A549 (cell line): ENCODE results near the gene UBE3C. TPM values are rescaled to one million over a fixed set of nuclear protein-coding genes. Genes with fewer than 3 reads are reported as not detected.

Experiments
- ATAC-seq, 2 experiments: fragments of 200-7000 bp in 1 of 2; fragments of >200 bp in 1 of 2; cut with Nextera tagmentation in 1 of 2; cut with Tn5 transposase in 1 of 2; 3 replicates each; pipeline versions ENCODE4 v1.8.0 to v1.9.1; 2018 to 2020; ENCODE audit warnings: mild to moderate bottlenecking in 1 of 2, moderate library complexity in 1 of 2
- CTCF ChIA-PET: fragments of 300-600 bp; sonication (Branson Sonifier 250); formaldehyde crosslinking; extraction: SDS; loops from one replicate; lab custom pipeline; 2021; ENCODE audit warnings: antibody characterized with exemption, inconsistent platforms; lab: Yijun Ruan, JAX
- POLR2A ChIA-PET: fragments of 350-600 bp; formaldehyde crosslinking; extraction: SDS; loops from one replicate; lab custom pipeline; 2021; ENCODE audit warnings: antibody characterized with exemption, inconsistent platforms; lab: Yijun Ruan, JAX
- DNase-seq, 2 experiments: peaks; one replicate each; pipeline versions ENCODE4 v3.0.0 to v3.0.0-alpha.2; 2011 to 2016; ENCODE audit warnings: low read depth in 1 of 2, low spot score in 1 of 2
- FAIRE-seq: peaks from 2 replicates; lab custom pipeline; 2011; peaks lifted over from hg19 to GRCh38; lab: Jason Lieb, UNC
- H3K27ac ChIP-seq, 2 experiments: fragments of >200 bp; sonication (Bioruptor Twin); formaldehyde crosslinking; 3 replicates each; pipeline ENCODE4 v1.5.1; 2016 to 2017
- H3K4me1 ChIP-seq: fragments of >200 bp; sonication (Bioruptor Twin); formaldehyde crosslinking; 3 replicates; pipeline ENCODE4 v1.6.1; 2016
- H3K4me2 ChIP-seq: fragments of >200 bp; sonication (Bioruptor Twin); formaldehyde crosslinking; 3 replicates; pipeline ENCODE4 v1.6.1; 2016
- H3K4me3 ChIP-seq: fragments of >200 bp; sonication (Bioruptor Twin); formaldehyde crosslinking; 3 replicates; pipeline ENCODE4 v1.5.1; 2016
- H3K9me3 ChIP-seq: fragments of >200 bp; sonication (Bioruptor Twin); formaldehyde crosslinking; 3 replicates; pipeline ENCODE4 v1.6.1; 2016
- CBX2 ChIP-seq: fragments of 200-600 bp; sonication (generic); IDR thresholded peaks from 2 replicates; pipeline ENCODE4 v1.6.1; 2016; ENCODE audit warnings: low read depth, mild to moderate bottlenecking, borderline replicate concordance
- ESRRA ChIP-seq: fragments of 150-350 bp; IDR thresholded peaks from 2 replicates; pipeline ENCODE4 v1.6.1; 2014; ENCODE audit warnings: mild to moderate bottlenecking, low read length, borderline replicate concordance
- FOSB ChIP-seq: fragments of 250-450 bp; sonication (Bioruptor Pico); IDR thresholded peaks from 2 replicates; pipeline ENCODE4 v1.5.0; 2020; ENCODE audit warnings: mild to moderate bottlenecking, moderate library complexity
- HDAC2 ChIP-seq: fragments of 200-600 bp; sonication (generic); IDR thresholded peaks from 2 replicates; pipeline ENCODE4 v1.6.1; 2016
- HOXA7 ChIP-seq: fragments of 250-450 bp; sonication (Bioruptor Pico); IDR thresholded peaks from 2 replicates; pipeline ENCODE4 v1.5.0; 2020; ENCODE audit warnings: mild to moderate bottlenecking, moderate library complexity
- HOXB5 ChIP-seq: fragments of 250-450 bp; sonication (Bioruptor Pico); IDR thresholded peaks from 2 replicates; pipeline ENCODE4 v1.5.0; 2020; ENCODE audit warnings: mild to moderate bottlenecking, moderate library complexity
- JUNB ChIP-seq: fragments of >200 bp; sonication (Bioruptor Twin); formaldehyde crosslinking; IDR thresholded peaks from 2 replicates; pipeline ENCODE4 v1.6.1; 2016
- RFX5 ChIP-seq: fragments of 450-650 bp; IDR thresholded peaks from 2 replicates; pipeline ENCODE4 v1.7.1; 2014; ENCODE audit warnings: antibody characterized with exemption, mild to moderate bottlenecking, moderate library complexity
- ZC3H11A ChIP-seq: fragments of 450-650 bp; IDR thresholded peaks from 2 replicates; pipeline ENCODE4 v1.6.1; 2014; ENCODE audit warnings: antibody characterized with exemption, mild to moderate bottlenecking
- WGBS: methylation state at CpG from one replicate; pipeline ENCODE4 v1.1.6; 2017; ENCODE audit errors: missing lambda C conversion rate; 5-methylcytosine and 5-hydroxymethylcytosine counted together
- polyA plus RNA-seq, 4 experiments: library from polyadenylated mRNA; depleted of rRNA in 3 of 4; stranded (reverse); fragments of >200 nt; fragmentation: RNase III in 1 of 4; extraction: RNeasy Plus Mini Kit Qiagen cat#74134 plus additional on column Dnase treatment in 1 of 4; gene quantifications; 2 replicates in 3 of 4; 3 replicates in 1 of 4; pipeline ENCODE4 v1.2.3, GENCODE V29; 2011 to 2017
- TF ChIP-seq, protein P1 (sequence below): IDR thresholded peaks from 2 replicates; pipeline ENCODE4 v1.6.1; 2012
- TF ChIP-seq, protein P2 (sequence below): fragments of >200 bp; sonication (Bioruptor Twin); formaldehyde crosslinking; IDR thresholded peaks from 3 replicates; pipeline ENCODE4 v1.5.1; 2016
- TF ChIP-seq, protein P3 (sequence below): fragments of >200 bp; sonication (Bioruptor Twin); formaldehyde crosslinking; IDR thresholded peaks from 3 replicates; pipeline ENCODE4 v1.6.1; 2016
- TF ChIP-seq, protein P4 (sequence below): fragments of 450-650 bp; IDR thresholded peaks from 2 replicates; pipeline ENCODE4 v1.6.1; 2014; ENCODE audit warnings: antibody characterized with exemption

Gene UBE3C
- polyA plus RNA-seq, 2 of the 4 experiments (the other 2 are of a cell fraction), result 52.1 to 73.2 TPM

DNA sequence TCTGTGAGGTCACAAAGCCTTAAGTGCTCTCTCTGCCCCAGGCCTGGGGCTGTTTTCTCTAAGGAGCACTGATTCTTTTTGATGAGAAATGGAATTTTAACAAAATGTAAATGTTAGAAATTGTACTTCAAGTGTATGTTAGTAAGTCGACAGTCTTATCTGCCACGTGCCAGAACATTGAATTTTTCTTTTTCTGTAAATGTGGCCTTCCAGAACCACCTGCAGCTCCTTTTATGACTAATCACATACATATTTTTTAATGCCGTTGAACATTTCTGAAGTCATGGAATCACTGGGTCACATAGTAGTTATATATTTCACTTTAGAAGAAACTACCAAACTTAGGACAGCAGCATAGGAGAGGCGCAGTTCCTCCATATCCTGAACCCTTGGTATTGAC lies 38.0 kb downstream of the UBE3C start (continued):
- TF ChIP-seq HOXA7 (CRISPR knock-in tag), result no peak

DNA sequence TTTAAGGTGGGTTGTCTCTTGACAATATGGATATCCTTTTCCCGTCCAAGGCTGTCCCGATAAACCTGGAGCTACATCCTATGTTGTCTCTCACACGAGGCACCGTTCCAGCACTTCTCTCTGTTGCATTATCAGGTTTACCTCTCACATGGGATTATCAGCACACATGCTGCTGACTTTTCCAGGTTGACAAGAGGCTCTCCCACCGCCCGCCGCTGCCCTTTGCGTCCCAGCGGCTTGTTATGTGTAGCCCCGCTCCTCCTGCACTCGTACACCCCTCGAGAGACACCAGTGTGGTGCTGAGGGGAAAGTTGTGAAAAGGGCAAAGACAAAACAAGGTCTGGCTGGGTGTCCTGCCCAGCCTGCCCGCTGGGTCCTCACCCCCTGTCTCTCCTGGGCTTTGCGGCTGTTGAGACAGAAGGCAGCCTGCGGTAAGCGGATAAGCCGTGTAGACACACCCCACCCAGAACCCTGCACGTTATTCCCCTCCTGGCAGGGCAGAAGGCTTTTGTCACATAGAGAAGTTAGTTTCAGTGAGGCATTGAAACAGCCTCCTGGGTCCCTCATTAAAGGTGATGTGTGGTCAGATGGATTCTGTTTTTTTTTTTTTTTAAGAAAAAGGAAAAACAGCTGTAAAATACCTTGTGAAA lies 38.7 kb downstream of the UBE3C start:
- POLR2A ChIA-PET, result no interaction called here
- Histone ChIP-seq H3K9me3 (no peaks in the 10 kb centered on the region), H3K4me2 (no peak overlapping the region), H3K27ac (no peak overlapping the region), H3K4me1 (no peaks in the 10 kb centered on the region)
- WGBS, result 88% methylated on average over 18 of the region's 18 CpGs
- DNase-seq, result no peak
- no peak for ATAC-seq
- no peak for FAIRE-seq
- TF ChIP-seq JUNB (no peak), FOSB (CRISPR knock-in tag) (no peak), HDAC2 (no peak), CBX2 (no peak)
- TF ChIP-seq, protein P1, sequence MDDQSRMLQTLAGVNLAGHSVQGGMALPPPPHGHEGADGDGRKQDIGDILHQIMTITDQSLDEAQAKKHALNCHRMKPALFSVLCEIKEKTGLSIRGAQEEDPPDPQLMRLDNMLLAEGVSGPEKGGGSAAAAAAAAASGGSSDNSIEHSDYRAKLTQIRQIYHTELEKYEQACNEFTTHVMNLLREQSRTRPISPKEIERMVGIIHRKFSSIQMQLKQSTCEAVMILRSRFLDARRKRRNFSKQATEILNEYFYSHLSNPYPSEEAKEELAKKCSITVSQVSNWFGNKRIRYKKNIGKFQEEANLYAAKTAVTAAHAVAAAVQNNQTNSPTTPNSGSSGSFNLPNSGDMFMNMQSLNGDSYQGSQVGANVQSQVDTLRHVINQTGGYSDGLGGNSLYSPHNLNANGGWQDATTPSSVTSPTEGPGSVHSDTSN, result no peak
- TF ChIP-seq, all 56 proteins: peak for 0
- H3K4me3 ChIP-seq, result no peak overlapping the region
- CTCF ChIA-PET, result no interaction called here

DNA sequence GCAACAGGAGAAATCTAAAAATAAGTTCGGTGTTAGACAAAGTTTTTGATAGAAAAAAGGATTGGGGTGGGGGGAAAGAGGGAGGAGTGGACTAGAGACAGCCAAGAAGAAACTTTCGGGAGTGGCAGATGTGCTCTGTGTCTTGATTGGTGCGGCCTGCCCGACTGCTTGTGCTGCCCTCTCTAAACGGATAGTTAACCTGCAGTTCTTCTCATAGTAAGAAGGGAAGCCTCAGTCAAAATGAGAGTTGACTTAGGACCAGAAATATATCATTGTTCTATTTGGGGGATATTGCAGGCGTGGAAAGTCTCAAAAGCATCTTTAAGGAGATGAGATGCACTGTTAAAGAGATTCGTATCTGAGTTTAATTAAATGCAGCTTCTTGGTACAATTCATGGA lies 39.3 kb downstream of the UBE3C start:
- no peak overlapping the region for H3K4me2 ChIP-seq
- FAIRE-seq (no peak), DNase-seq (no peak)
- no peak overlapping the region for H3K27ac ChIP-seq
- no peaks in the 10 kb centered on the region for H3K9me3 ChIP-seq
- no peaks in the 10 kb centered on the region for H3K4me1 ChIP-seq
- POLR2A ChIA-PET, result no interaction called here
- H3K4me3 ChIP-seq, result no peak overlapping the region
- TF ChIP-seq CBX2 (no peak), RFX5 (no peak)
- TF ChIP-seq, protein P2, sequence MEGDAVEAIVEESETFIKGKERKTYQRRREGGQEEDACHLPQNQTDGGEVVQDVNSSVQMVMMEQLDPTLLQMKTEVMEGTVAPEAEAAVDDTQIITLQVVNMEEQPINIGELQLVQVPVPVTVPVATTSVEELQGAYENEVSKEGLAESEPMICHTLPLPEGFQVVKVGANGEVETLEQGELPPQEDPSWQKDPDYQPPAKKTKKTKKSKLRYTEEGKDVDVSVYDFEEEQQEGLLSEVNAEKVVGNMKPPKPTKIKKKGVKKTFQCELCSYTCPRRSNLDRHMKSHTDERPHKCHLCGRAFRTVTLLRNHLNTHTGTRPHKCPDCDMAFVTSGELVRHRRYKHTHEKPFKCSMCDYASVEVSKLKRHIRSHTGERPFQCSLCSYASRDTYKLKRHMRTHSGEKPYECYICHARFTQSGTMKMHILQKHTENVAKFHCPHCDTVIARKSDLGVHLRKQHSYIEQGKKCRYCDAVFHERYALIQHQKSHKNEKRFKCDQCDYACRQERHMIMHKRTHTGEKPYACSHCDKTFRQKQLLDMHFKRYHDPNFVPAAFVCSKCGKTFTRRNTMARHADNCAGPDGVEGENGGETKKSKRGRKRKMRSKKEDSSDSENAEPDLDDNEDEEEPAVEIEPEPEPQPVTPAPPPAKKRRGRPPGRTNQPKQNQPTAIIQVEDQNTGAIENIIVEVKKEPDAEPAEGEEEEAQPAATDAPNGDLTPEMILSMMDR, result no peak
- TF ChIP-seq, all 56 proteins: peak for 0
- no peak for ATAC-seq
- WGBS, result 88% methylated on average over 7 of the region's 7 CpGs
- CTCF ChIA-PET, result interaction anchor here (0.6 kb wide), 1 partner anchor 15 kb away, joined by 4 read pairs; no protein-coding TSS in a partner anchor

DNA sequence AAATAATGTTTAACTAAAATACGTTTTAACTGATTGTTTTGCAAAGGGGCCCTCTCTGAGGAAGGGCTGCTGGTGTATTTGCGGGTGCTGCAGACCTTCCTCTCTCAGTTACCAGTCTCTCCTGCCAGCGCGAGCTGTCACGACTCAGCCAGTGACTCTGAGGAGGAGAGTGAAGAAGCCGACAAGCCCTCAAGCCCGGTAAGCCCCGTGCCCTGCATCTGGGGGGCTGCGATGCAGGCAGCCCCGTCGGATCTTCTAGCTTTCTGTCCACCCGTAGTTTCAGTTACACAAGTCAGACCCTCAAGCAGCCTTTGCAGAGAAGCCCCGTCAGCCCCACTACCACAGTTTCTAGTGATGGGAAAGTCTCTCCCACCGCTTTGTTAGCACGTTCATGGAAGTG lies 45.1 kb downstream of the UBE3C start:
- 95% methylated on average over 15 of the region's 15 CpGs for WGBS
- POLR2A ChIA-PET, result no interaction called here
- no peak overlapping the region for H3K27ac ChIP-seq

More for the DNA sequence above, 45.1 kb downstream of the UBE3C start:
- no peak for FAIRE-seq
- Histone ChIP-seq H3K9me3 (no peaks in the 10 kb centered on the region), H3K4me1 (no peaks in the 10 kb centered on the region), H3K4me3 (no peak overlapping the region), H3K4me2 (no peak overlapping the region)
- TF ChIP-seq, protein P3, sequence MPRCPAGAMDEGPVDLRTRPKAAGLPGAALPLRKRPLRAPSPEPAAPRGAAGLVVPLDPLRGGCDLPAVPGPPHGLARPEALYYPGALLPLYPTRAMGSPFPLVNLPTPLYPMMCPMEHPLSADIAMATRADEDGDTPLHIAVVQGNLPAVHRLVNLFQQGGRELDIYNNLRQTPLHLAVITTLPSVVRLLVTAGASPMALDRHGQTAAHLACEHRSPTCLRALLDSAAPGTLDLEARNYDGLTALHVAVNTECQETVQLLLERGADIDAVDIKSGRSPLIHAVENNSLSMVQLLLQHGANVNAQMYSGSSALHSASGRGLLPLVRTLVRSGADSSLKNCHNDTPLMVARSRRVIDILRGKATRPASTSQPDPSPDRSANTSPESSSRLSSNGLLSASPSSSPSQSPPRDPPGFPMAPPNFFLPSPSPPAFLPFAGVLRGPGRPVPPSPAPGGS, result no peak
- no peak for TF ChIP-seq HOXB5
- TF ChIP-seq, protein P4, sequence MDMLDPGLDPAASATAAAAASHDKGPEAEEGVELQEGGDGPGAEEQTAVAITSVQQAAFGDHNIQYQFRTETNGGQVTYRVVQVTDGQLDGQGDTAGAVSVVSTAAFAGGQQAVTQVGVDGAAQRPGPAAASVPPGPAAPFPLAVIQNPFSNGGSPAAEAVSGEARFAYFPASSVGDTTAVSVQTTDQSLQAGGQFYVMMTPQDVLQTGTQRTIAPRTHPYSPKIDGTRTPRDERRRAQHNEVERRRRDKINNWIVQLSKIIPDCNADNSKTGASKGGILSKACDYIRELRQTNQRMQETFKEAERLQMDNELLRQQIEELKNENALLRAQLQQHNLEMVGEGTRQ, result no peak
- TF ChIP-seq ESRRA, result no peak
- no peak for TF ChIP-seq ZC3H11A
- no peak for ATAC-seq
- no peak for DNase-seq
- CTCF ChIA-PET, result interaction anchor here (1.0 kb wide), 1 partner anchor 33 kb away, joined by 3 read pairs; no protein-coding TSS in a partner anchor
